HuH-7 (cell line): ENCODE data around the gene CCDC6.
A peak's percentile ranks its signal among the peaks of the same experiment; 100 is the strongest.

Experiments
- DNase-seq: peaks from one replicate; pipeline ENCODE4 v3.0.0; 2011; ENCODE audit warnings: low spot score

Gene CCDC6

GRCh38 chr10:59852670-59853069 is 53.7 kb downstream of the CCDC6 start:
- DNase-seq, result no peak

DNA sequence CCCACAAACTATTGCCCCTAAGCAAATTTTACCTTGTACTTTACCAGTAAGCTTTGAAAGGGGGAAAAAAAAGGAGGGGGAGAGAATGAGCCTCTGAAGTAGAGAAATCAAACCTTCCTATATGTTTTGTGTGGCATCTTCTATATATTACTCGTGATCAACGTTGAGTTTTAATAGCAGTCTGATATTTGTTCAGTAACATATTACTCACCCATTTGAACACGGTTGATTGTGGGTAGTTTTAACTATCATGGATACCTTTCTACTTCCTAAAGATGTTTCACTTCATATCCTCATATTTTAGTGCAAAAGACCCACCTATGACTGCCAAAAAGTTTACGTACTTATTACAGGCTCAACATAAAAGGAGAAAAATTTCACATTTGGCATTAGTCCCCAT is 54.5 kb downstream of the CCDC6 start:
- DNase-seq, result no peak

- DNase-seq, result no peak
These were observed 58.5 kb downstream of the CCDC6 start for GRCh38 chr10:59847888-59848287.

- DNase-seq, result no peak
These were observed 59.0 kb downstream of the CCDC6 start for GRCh38 chr10:59847326-59847725.

DNA sequence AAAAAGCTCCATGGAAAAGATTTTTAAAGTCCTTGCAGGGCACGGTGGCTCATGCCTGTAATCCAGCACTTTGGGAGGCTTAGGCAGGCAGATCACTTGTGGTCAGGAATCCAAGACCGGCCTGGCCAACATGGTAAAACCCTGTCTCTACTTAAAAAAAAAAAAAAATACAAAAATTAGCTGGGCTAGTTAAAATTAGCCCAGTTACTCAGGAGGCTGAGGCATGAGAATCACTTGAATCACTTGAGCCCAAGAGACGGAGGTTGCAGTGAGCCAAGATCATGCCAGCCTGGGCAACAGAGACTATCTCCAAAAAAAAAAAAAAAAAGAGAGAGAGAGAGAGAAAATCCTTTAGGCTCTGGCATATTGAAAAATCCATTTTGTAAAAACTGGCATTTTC is 61.9 kb downstream of the CCDC6 start:
- no peak for DNase-seq

DNA sequence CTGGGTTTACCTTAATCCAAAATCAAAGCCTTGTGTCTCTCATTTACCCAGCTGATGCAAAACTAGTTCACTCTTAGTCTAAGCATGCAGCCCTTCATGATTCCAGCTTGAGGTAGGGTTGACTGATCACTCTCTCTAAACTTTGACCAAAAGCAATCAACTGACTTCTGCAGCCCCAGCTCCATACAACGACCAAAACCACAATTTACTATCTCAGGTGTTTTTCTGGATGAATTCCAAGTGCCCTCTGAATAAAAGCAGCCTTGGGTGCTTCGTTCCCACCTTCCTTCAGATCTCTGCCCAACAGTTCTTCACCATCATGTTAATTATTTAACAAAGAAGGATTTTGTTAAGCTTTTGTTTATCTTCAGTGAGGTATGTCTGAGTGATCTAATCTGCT is 62.6 kb downstream of the CCDC6 start:
- no peak for DNase-seq

GRCh38 chr10:59839576-59839975 is 66.8 kb downstream of the CCDC6 start:
- DNase-seq, result no peak

DNA sequence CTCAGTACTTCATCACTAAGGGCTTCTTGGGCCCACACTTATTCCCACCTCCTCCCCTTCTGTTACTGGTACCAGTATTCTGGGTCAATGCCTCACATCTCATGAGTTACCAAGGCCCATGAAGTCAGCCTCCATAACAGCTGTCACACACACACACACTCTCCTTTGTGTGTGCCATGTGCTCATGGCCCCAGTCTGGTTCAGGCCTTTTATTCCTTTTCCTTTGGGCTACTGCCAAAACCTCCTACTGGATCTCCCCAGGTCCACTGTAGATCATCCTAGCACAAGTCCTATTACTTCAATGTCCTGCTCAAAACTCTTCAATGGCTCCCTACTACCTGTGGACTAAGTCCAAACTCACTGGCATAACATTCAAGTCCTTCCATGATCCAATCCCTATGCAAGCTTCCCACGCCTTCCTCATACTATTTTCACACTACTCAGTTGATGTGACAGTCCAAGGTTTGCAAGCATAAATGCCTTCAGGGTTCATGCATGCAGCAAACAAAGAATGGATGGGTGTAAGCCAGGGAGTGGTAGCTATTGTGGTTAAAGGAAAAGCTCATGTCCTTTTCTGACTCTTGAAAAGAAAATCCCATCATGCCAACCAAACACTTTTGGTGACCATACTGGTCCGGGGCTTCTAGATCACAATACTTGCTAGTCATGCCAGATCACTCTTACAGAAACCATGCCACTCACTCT is 68.1 kb downstream of the CCDC6 start:
- DNase-seq, result no peak

DNA sequence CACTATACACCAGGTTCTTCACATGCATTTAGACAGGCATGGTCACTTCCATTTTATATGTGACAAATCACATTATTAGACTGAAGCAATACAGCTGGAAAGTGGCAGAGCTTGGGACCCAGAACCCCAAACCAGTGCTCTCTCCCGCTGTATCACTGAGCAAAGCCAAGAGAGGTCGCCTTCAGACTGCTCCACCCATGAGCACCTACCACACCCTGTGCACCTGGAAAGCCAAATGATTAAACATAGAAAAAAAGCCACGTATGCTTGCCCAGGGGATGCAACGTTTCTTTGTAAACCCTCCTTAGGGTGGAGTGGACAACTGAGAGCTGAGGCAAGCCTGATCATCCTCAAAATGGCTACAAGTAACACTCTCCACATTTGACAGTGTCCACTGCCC is 72.5 kb downstream of the CCDC6 start:
- no peak for DNase-seq

DNA sequence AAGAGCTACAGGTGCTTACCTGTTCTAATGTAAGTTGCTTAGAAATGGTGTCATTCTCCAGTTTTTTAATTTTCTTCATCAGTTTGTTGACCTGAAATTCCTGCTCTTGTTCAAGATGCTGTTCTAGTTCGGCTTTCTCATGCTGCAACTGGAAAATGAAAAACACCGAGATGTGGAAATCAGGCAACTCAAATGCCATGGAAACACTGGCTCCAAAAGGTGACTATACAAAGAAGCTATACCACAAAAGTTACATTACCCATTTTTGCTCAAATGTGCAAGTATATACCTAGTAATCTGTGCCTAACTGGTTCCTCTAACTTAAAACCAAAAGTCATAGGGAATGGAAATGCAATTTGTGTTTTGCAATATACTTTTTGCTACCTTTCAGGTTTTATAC is 73.8 kb downstream of the CCDC6 start:
- no peak for DNase-seq

DNA sequence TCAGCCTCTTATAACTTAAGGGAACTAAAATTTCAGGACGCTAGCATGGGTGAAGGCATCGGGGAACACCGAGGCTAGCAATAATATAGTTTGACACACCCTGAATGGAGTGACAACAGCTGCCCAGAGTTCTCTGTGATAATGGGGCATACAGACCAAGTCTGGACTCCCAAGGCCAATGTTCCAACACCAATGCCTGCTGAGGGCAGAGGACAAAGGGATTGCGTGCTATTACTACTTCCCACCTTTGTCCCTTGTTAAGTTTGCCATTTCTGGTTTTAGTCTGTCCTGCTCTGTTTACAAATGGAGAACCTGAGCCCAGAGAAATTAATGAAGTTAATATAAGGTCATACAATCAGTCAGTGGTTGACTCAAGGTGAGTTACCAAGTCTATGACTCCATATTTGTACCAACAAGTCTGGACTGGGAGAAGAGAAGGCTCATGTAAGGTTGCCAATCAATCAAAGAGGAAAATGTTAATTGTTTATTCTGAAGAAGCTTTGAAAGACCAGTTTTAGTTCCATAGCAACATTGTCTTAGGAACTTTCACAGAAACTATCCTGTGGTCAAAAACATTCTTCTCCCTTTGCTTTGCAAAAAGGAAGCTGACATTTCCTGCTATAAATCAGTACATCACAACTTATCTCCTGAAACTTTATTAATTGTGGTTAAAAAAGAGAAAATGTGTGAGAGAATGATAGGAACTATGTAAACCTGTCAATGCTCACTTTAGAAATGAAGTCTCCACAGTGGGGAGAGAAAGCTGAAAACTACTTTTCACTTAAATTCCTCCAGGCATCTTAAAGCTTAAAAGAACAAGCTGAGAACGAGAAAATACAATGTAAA is 74.5 kb downstream of the CCDC6 start:
- DNase-seq, result no peak

DNA sequence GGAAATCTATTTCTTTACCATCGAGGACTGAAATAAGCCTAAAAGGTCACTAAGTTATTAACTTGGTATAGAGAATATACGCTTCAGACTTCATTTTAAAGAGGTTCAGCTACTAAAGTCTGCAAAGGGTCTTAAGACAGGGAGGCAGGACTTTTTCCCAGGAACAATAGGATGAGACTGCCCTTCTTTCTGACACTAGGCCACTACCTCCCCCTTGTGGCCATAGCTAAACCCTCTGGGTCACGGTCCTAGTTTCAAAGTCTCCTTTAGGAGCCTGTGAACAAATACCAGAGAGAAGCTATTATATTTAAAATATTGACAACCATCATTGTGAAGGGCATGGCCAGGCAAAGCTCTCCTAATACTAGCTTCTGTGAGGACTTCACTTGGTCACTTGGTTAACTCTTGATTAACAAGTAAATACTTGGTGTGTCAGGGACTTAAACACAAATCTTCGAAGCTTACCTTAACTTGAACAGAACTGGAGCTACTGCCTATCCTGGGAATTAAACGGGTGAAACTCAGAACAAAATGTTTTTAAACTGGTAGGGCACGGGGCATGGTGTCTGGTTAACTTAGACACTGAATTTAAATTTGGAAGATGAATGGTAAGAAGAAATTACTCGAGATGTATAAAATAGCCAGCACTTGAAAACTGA is 75.6 kb downstream of the CCDC6 start:
- DNase-seq, result peak; percentile 26

- no peak for DNase-seq
These were observed 76.8 kb downstream of the CCDC6 start for GRCh38 chr10:59829601-59830000.

DNA sequence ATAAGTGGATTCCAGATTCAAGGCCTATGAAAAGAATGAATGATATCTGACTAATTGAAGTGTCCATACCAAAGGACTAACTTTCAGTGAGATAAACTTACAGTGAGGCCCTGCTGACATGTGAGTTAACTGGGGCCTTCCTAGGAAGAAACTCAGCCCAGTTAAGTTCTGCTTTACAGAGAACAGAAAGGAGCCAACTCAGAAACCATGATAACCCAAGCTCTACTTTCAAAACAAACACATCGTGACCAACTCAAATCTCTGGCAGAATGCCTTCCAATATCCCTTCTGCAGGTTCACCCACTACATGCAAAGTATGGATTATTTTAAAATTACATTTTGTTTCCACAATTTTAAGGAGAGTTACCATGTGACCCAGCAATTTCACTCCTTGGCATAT is 77.3 kb downstream of the CCDC6 start:
- DNase-seq, result no peak

- no peak for DNase-seq
These were observed 80.4 kb downstream of the CCDC6 start for GRCh38 chr10:59825932-59826331.

DNA sequence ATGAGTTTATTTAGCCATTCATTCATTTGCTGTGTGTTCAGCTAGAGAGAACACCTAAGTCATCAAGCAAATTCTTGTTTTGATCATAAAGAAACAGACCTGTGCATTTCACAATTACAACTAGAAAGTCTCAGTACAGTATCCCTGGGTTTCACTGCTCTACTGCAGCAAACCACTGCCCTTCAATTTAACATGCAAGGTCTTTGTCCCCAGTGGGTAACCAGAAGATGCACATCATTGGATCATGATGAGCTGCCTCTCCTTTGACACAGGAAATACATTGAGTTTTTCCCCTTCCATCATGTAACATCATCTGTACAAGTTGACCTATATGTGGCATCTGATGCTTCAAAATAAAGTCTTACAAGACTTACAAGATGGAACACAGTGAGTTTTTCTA is 82.6 kb downstream of the CCDC6 start:
- no peak for DNase-seq

DNA sequence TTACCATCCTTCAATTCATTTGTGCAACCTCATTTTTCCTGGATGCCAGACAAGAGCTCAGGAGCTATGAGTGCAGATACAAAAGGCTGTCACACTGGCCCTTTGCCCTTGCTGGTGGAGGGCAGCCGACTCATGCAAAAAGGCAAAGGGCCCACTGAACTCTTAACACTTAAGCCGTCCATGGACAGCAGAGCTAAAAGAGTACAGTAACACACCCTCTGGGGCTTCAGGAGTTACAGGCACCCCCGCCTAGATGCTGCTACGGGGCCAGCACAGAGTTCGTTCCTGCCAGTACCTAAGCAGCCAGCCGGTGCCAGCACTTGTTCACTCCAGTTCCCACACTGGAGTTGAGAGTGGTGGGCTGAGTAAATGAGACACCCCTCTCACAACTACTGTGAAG is 83.2 kb downstream of the CCDC6 start:
- DNase-seq, result no peak

- DNase-seq, result no peak
These were observed 85.9 kb downstream of the CCDC6 start for GRCh38 chr10:59820471-59820870.

DNA sequence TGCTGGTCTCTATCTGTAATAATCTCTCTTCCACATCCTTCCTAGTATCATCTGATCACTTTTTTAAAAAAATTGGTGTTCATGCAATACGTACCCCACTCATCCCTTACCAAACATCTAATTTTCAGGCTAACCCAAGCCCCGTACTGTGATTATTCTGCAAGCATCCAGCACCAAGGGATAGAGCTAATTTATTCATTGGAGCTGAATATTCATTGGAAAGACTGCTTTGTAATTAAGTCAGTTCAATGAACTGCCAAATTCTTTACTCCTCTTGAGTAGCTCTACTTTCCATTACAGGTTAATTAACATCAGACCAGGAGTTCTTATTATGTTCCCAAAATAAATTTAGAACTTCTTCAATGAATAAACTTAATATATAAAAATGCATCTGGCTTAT is 86.7 kb downstream of the CCDC6 start:
- DNase-seq, result no peak

DNA sequence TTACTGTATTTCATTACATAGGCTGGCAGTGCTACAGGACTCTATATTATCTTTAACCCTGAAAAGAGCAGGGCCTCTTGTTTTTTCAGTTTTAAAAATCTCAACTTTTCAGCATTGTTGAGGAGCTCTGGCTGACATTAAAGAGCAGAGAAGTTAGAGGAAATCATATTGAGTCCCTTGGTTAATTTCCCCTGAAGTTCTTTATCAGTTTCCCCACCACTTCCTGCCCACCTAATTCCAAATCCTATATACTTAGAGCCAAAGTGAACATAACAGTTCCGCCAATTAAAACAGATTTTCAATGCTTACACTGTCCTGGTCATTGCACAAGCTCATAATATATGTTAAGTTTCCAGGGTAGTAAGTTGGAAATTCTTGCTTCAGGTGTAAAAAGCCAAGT is 87.1 kb downstream of the CCDC6 start:
- no peak for DNase-seq

GRCh38 chr10:59817773-59818172 is 88.6 kb downstream of the CCDC6 start:
- no peak for DNase-seq

- no peak for DNase-seq
These were observed 91.5 kb downstream of the CCDC6 start for GRCh38 chr10:59814878-59815277.

GRCh38 chr10:59812519-59813122 is 93.7 kb downstream of the CCDC6 start:
- no peak for DNase-seq
